Stimulated activated CD8-positive, alpha-beta memory T cell treated with anti-CD3 and anti-CD28 coated beads, Interleukin-7, amount 100 ng/mL, for 48 hours (primary cell): ENCODE results near the gene PPM1F.
"Not testable (repeated sequence)": the region's sequence is repeated elsewhere in the genome, so short reads cannot be mapped to it uniquely, and the experiment has no call there.

Source experiments
- DNase-seq, 2 donors: peaks; one replicate each; pipeline ENCODE4 v3.0.0-alpha.2; 2020; ENCODE audit warnings: low read depth in 1 of 2; ENCODE audit errors: extremely low read depth in 1 of 2

Gene PPM1F

GRCh38 chr22:21943571-21944448 lies 8.8 kb downstream of the PPM1F start:
- no peak for DNase-seq

GRCh38 chr22:21942407-21943343 lies 10.0 kb downstream of the PPM1F start:
- DNase-seq, result no peak

GRCh38 chr22:21941921-21942320 lies 10.7 kb downstream of the PPM1F start:
- no peak for DNase-seq

GRCh38 chr22:21940521-21940920 lies 12.1 kb downstream of the PPM1F start:
- DNase-seq, result no peak

GRCh38 chr22:21939935-21940334 lies 12.7 kb downstream of the PPM1F start:
- not testable (repeated sequence) for DNase-seq

GRCh38 chr22:21939461-21939913 lies 13.2 kb downstream of the PPM1F start:
- no peak for DNase-seq

GRCh38 chr22:21938906-21939305 lies 13.7 kb downstream of the PPM1F start:
- no peak for DNase-seq

- peak; percentile 74 to 77 for DNase-seq
Observed at GRCh38 chr22:21938071-21938822, 14.4 kb downstream of the PPM1F start.

GRCh38 chr22:21937821-21938070 lies 14.9 kb downstream of the PPM1F start:
- DNase-seq, result no peak

GRCh38 chr22:21937041-21937820 lies 15.4 kb downstream of the PPM1F start:
- DNase-seq, result no peak

- no peak for DNase-seq
Observed at GRCh38 chr22:21936151-21936775, 16.4 kb downstream of the PPM1F start.

- DNase-seq, result no peak
Observed at GRCh38 chr22:21933910-21934309, 18.7 kb downstream of the PPM1F start.

GRCh38 chr22:21933413-21933812 lies 19.2 kb downstream of the PPM1F start:
- no peak for DNase-seq

GRCh38 chr22:21932347-21932746 lies 20.3 kb downstream of the PPM1F start:
- DNase-seq, result no peak

- DNase-seq, result no peak
Observed at GRCh38 chr22:21931056-21931455, 21.6 kb downstream of the PPM1F start.

GRCh38 chr22:21929253-21929652 lies 23.4 kb downstream of the PPM1F start:
- no peak for DNase-seq

GRCh38 chr22:21928048-21928447 lies 24.6 kb downstream of the PPM1F start:
- DNase-seq, result no peak

GRCh38 chr22:21927174-21927823 lies 25.3 kb downstream of the PPM1F start:
- no peak for DNase-seq

GRCh38 chr22:21926728-21927127 lies 25.9 kb downstream of the PPM1F start:
- DNase-seq, result no peak
